Stimulated activated CD8-positive, alpha-beta memory T cell treated with anti-CD3 and anti-CD28 coated beads, Interleukin-7, amount 100 ng/mL, for 24 hours (primary cell): ENCODE results near the gene ACY1.

Experiments
- DNase-seq: peaks from one replicate; pipeline ENCODE4 v3.0.0-alpha.2; 2020; ENCODE audit warnings: low read depth

The ACY1 gene

GRCh38 chr3:51982838-51983577 is at the start of gene ACY1:
Gene ACY1 (plus strand): TSS chr3:51983535. CDS start chr3:51984065, 530 bp downstream.
- DNase-seq, result peak; percentile 68

DNA sequence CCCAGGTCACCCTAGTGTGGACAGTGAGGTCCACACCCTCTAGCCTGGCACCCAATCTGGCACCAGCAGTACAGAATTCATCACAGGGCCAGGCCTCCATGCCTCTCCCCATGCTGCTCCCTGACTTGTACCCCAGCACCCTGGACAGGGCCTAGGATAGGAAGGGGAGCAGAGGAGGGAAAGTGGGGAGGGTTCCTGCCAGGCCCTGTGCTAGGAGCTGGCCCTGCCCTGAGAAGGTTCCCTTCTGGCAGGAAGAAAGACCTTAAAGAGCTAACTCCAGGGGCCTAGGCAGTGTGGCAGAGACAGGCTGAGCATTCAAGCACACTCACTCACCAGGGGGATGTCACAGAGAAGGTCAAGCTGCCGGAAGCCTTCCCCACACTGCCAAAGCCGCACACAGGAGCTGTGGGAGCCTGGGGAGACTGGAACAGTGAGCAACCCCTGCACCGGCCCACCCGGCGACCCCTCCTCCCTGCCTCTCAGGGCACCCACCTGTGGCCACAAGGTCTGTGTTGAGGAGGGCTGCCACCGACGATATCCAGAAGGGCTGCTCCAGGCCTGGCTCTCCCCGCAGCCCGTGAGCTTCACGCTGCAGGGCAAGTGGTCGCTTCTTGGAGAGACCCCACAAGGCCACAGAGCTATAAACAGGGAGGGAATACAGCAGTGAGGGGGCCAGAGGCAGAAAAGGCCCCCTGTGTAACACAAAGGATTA is 49.0 kb upstream of the ACY1 start:
- DNase-seq, result no peak

GRCh38 chr3:51934991-51935885 is 48.1 kb upstream of the ACY1 start:
- DNase-seq, result no peak

DNA sequence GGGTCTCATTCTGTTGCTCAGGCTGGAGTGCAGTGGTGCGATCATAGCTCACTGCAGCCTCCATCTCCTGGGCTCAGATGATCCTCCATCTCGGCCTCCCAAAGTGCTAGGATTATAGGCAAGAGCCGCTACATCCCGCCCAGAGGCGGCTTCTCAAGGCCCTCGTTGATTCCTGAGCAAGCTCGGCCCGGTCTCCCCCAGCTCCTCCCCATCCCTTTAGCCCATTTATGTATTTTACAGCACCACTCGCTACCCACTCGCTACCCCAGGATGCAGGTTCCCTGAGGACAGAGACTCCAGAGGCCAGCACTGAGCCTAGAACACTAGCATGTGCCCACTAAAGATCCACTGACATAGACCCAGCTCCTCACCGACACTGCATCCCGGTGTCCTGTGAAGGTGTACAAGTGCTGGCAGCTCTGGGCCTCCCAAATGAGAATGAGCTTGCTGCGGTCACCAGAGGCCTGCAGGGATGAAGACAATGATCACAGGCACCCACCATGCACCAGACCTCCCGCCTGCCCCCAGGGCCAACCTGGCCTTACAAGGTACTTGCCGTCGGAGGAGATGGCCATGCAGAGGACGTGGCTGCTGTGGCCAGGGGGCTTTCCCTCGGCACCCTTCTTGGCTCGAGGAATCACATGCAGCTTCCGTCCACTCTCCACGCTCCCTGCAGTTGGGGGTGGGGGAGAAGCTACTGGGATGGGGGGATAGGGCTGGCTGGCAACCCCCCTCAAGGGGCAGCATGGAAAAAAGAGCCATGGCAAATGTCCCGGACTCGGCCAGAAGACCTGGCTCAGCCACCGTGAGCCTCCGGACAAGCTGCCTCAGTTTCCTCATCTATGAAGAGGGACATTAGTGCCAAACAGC is 47.2 kb upstream of the ACY1 start:
- DNase-seq, result no peak

DNA sequence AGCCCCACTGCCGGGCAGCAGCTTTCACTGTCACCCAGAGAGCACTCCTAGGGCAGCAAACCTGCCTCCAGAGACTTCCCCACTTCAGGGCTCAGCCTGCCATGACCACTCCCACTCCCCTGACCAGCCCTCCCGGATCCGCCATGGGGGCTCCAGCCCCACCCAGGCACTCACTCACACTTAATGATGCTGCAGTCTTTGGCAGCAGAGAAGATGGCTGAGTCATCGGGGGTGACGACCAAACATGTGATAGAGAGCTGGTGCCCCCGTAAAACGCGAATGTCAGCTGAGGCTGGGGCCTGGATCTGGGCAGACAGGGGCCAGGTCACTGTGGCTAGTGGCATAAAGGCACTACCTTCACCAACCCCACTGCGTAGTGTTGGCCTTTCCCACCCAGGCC is 46.3 kb upstream of the ACY1 start:
- DNase-seq, result no peak

- DNase-seq, result no peak
Observed at GRCh38 chr3:51937611-51938450, 45.5 kb upstream of the ACY1 start.

DNA sequence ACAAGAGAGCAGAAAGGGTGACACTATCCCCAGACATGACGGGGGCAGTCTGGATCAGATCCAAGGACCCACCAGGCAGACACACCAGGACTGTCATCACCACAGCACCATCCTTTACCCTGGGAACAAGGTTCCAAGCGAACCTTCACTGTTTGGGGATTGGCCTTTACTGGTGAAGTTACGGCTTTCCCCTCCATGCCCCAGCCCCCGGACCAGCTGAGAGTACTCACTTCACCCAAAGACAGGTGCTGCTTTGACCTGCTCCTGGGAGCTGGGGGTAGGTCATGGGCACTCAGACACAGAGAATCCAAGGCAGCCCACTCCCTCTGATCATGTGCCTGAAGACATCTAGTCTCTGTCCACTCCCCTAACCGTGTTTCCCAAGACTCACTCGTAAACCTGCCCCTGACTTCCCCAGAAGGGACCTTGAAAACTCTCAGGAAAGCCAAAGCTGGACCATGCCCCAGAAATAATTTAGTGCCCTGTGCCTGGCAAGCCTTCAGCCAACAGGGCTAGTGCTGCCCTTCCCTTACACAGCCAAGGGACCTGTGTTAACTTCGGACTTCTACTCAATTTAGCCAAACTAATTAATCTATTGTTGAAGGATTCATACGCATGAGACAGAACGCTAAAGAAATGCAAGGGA is 44.4 kb upstream of the ACY1 start:
- DNase-seq, result no peak

- no peak for DNase-seq
Observed at GRCh38 chr3:51940648-51941462, 42.5 kb upstream of the ACY1 start.

GRCh38 chr3:51941463-51941797 is 41.9 kb upstream of the ACY1 start:
- no peak for DNase-seq

- DNase-seq, result peak; percentile 99
Observed at GRCh38 chr3:51941798-51942602, 41.3 kb upstream of the ACY1 start, which contains the start of the genes PARP3 and RRP9. Gene PARP3 (plus strand): TSS chr3:51942363. CDS start chr3:51943356, 993 bp downstream. Gene RRP9 (minus strand): TSS chr3:51941904. CDS start chr3:51941867, 37 bp downstream.

DNA sequence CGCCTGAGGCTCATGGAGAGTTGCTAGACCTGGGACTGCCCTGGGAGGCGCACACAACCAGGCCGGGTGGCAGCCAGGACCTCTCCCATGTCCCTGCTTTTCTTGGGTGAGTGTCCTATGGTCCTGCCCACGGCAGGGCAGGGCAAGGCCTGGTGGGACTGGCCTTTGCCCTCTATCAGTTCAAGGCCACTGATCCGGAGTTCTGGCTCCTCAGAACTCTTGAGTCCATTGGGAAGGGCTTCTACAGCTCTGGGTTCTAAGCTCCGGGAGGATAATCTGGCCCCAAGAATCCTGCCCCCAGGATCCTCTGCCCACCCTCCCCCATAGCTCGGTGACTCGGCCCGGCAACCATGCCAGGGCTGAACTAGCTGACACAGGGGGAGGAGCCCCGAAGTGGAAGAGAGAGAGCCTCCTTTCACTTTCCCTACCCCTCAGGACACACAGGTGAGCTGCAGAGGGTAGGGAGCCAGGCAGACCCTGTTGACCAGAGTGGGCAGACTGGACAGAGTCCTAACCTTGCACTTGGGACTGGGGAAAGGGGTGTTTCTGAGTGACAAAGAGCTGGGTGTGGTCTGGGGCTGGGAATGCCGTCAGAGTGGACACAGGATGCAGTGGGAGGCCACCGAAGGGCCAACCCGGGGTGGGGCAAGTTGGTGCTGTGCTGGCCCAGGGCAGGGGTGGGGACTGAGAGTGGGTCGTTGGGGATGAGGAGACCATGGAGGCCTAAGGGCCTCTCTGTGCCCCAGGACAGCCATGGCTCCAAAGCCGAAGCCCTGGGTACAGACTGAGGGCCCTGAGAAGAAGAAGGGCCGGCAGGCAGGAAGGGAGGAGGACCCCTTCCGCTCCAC is 40.5 kb upstream of the ACY1 start:
- no peak for DNase-seq

- no peak for DNase-seq
Observed at GRCh38 chr3:51943451-51944391, 39.6 kb upstream of the ACY1 start.

- no peak for DNase-seq
Observed at GRCh38 chr3:51944451-51945021, 38.8 kb upstream of the ACY1 start.

- DNase-seq, result no peak
Observed at GRCh38 chr3:51945031-51945840, 38.1 kb upstream of the ACY1 start.
